Mesenchymal stem cell (in vitro differentiated cells and primary cell): ENCODE data around the gene CALR3.

Experiments used
- DNase-seq: peaks from one replicate; pipeline ENCODE4 v3.0.0-alpha.2; 2013
- H2AFZ ChIP-seq: one replicate; pipeline ENCODE4 v1.6.1; 2013; ENCODE audit warnings: low read depth, mild to moderate bottlenecking, control low read depth, inconsistent platforms, low read length, moderate library complexity
- H2AK5ac ChIP-seq: 2 replicates; pipeline ENCODE4 v1.6.1; 2013; ENCODE audit warnings: low read length, moderate library complexity, mild to moderate bottlenecking, inconsistent platforms; ENCODE audit not compliant: severe bottlenecking
- H2BK120ac ChIP-seq: one replicate; pipeline ENCODE4 v1.6.1; 2013; ENCODE audit warnings: low read depth, mild to moderate bottlenecking, inconsistent platforms, low read length, moderate library complexity
- H2BK12ac ChIP-seq, 2 experiments: one replicate each; pipeline ENCODE4 v1.6.1; 2013; ENCODE audit warnings: inconsistent platforms in 2 of 2, low read length in 2 of 2, mild to moderate bottlenecking in 2 of 2, moderate library complexity in 2 of 2, control low read depth in 1 of 2
- H2BK15ac ChIP-seq: one replicate; pipeline ENCODE4 v1.6.1; 2013; ENCODE audit warnings: mild to moderate bottlenecking, low read depth, inconsistent platforms; ENCODE audit not compliant: poor library complexity, severe bottlenecking
- H2BK5ac ChIP-seq: 2 replicates; pipeline ENCODE4 v1.6.1; 2013; ENCODE audit warnings: low read depth, mild to moderate bottlenecking, low read length, control low read depth, inconsistent platforms; ENCODE audit not compliant: poor library complexity, severe bottlenecking
- H3K14ac ChIP-seq, 2 experiments: one replicate each; pipeline ENCODE4 v1.6.1; 2013; ENCODE audit warnings: inconsistent platforms in 2 of 2, low read length in 2 of 2, control low read depth in 1 of 2, mild to moderate bottlenecking in 1 of 2, moderate library complexity in 1 of 2
- H3K18ac ChIP-seq, 2 experiments: one replicate each; pipeline ENCODE4 v1.6.1; 2013; ENCODE audit warnings: inconsistent platforms in 2 of 2, low read length in 2 of 2, control low read depth in 1 of 2, low read depth in 1 of 2, mild to moderate bottlenecking in 1 of 2
- H3K23ac ChIP-seq, 2 experiments: one replicate each; pipeline ENCODE4 v1.6.1; 2013; ENCODE audit warnings: inconsistent platforms in 2 of 2, low read length in 2 of 2, mild to moderate bottlenecking in 2 of 2, moderate library complexity in 2 of 2, control low read depth in 1 of 2
- H3K27ac ChIP-seq: 2 replicates; pipeline ENCODE4 v1.5.1; 2013; ENCODE audit warnings: mild to moderate bottlenecking, moderate library complexity, low read length, control low read depth, inconsistent platforms; ENCODE audit not compliant: poor library complexity, severe bottlenecking
- H3K27me3 ChIP-seq, 2 experiments: 2 replicates each; pipeline versions ENCODE4 v1.6.1 to v1.7.0; 2013; ENCODE audit warnings: low read length in 2 of 2, mild to moderate bottlenecking in 2 of 2, moderate library complexity in 2 of 2, control low read depth in 1 of 2, inconsistent platforms in 1 of 2; ENCODE audit not compliant: control insufficient read depth in 1 of 2, insufficient read depth in 1 of 2
- H3K36me3 ChIP-seq, 2 experiments: 2 replicates each; pipeline versions ENCODE4 v1.6.1 to v1.7.0; 2013; ENCODE audit warnings: low read length in 2 of 2, control low read depth in 1 of 2, inconsistent platforms in 1 of 2, low read depth in 1 of 2, mild to moderate bottlenecking in 1 of 2; ENCODE audit not compliant: insufficient read depth in 2 of 2, control insufficient read depth in 1 of 2
- H3K4ac ChIP-seq, 2 experiments: one replicate each; pipeline ENCODE4 v1.6.1; 2013; ENCODE audit warnings: inconsistent platforms in 2 of 2, low read length in 2 of 2, mild to moderate bottlenecking in 2 of 2, moderate library complexity in 2 of 2, control low read depth in 1 of 2, low read depth in 1 of 2
- H3K4me1 ChIP-seq: 2 replicates; pipeline ENCODE4 v1.6.1; 2013; ENCODE audit warnings: low read depth, low read length, control low read depth; ENCODE audit not compliant: control insufficient read depth, insufficient read depth
- H3K4me2 ChIP-seq: 2 replicates; pipeline ENCODE4 v1.6.1; 2013; ENCODE audit warnings: low read length, mild to moderate bottlenecking, inconsistent platforms; ENCODE audit not compliant: poor library complexity, severe bottlenecking
- H3K4me3 ChIP-seq, 2 experiments: 2 replicates each; pipeline versions ENCODE4 v1.5.1 to v1.7.0; 2013; ENCODE audit warnings: low read length in 2 of 2, mild to moderate bottlenecking in 2 of 2, control low read depth in 1 of 2, low read depth in 1 of 2; ENCODE audit not compliant: insufficient read depth in 1 of 2
- H3K79me1 ChIP-seq: replicated peaks from 2 replicates; pipeline ENCODE4 v1.6.1; 2013; ENCODE audit warnings: mild to moderate bottlenecking, control low read depth, low read length, inconsistent platforms; ENCODE audit not compliant: poor library complexity, severe bottlenecking
- H3K9ac ChIP-seq: 2 replicates; pipeline ENCODE4 v1.7.0; 2013; ENCODE audit warnings: mild to moderate bottlenecking, low read length, moderate library complexity
- H3K9me3 ChIP-seq: 2 replicates; pipeline ENCODE4 v1.7.0; 2013; ENCODE audit warnings: mild to moderate bottlenecking, low read length; ENCODE audit not compliant: control insufficient read depth
- H4K8ac ChIP-seq: one replicate; pipeline ENCODE4 v1.6.1; 2013; ENCODE audit warnings: inconsistent platforms, mild to moderate bottlenecking, low read length, moderate library complexity
- H4K91ac ChIP-seq: one replicate; pipeline ENCODE4 v1.6.1; 2013; ENCODE audit warnings: mild to moderate bottlenecking, low read length, inconsistent platforms
- WGBS: methylation state at CpG from one replicate; pipeline ENCODE4 v1.1.7; 2013; ENCODE audit warnings: mixed read lengths; 5-methylcytosine and 5-hydroxymethylcytosine counted together

The CALR3 gene

DNA sequence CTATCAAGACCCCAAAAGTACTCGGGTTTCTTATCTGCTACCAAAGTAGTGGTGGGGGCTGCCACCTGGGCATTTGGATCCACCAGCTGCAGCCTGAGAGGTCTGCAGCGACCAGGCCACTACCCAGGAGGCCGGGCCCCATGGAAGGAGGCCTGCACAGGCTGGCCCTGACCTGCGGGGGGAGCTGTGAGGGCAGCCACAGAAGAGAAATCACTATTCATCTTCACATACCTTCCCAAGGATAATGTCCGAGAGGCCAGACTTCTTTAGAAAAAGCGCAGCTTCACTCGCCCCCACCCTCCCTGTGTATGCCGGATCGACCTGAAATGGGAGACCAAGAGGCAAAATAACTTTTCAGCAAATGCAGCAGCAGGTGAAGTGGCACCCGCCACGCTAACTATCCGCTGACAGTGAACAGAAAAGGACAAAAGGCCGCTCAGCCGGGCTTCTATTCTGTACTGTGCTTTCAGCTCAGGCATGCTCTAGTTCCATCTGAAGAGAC, 54.3 kb downstream of the CALR3 start:
- no peak overlapping the region for H3K4me3 ChIP-seq
- H3K27me3 ChIP-seq: no peaks in the 10 kb centered on the region
- H3K36me3 ChIP-seq: peaks cover 27 to 35% of the 10 kb centered on the region in 2 experiments
- WGBS: 88% methylated on average over 13 of the region's 14 CpGs
- no peak overlapping the region for H3K23ac ChIP-seq
- H2BK5ac ChIP-seq: no peak overlapping the region
- H2BK12ac ChIP-seq: no peak overlapping the region
- H2BK120ac ChIP-seq: no peak overlapping the region
- H3K14ac ChIP-seq: no peak overlapping the region
- no peak overlapping the region for H2BK15ac ChIP-seq
- no peaks in the 10 kb centered on the region for H3K9me3 ChIP-seq
- H3K9ac ChIP-seq: no peak overlapping the region
- no peak overlapping the region for H3K4me2 ChIP-seq
- peaks cover 17% of the 10 kb centered on the region for H3K79me1 ChIP-seq
- H2AK5ac ChIP-seq: peak overlapping the region; percentile 57
- H3K27ac ChIP-seq: peak overlapping the region; percentile 67
- H4K91ac ChIP-seq: no peak overlapping the region
- H3K4ac ChIP-seq: peak overlapping the region; percentile 8 to 35
- H3K18ac ChIP-seq: no peak overlapping the region
- H3K4me1 ChIP-seq: peaks cover 43% of the 10 kb centered on the region
- no peak overlapping the region for H4K8ac ChIP-seq
- peak; percentile 28 for DNase-seq
- H2AFZ ChIP-seq: no peak overlapping the region

DNA sequence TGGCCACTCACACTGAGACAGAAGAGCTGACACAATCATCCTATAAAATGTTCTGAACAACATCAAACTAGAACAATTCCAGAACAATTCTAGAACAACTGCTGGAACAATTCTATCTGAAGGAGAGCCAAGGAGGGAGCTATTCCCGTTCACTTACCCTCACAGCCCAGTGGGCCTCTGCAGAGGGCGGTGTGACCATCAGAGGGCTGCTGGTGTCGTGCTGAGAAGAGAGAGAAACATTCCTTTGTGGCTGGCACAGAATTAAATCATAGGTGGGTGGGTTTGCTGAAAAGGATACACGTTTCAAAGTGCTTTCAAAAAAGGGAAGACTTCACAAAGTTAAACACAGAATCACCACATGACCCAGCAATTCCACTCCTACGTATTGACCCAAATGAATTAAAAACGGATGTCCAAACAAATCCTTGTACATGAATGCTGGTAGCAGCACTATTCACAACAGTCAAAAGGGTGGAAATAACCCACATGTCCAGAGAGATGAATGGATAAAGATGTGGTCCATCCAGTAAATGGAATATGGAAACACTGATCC, 59.1 kb downstream of the CALR3 start:
- H4K91ac ChIP-seq: peak overlapping the region; percentile 94
- peak overlapping the region; percentile 66 for H4K8ac ChIP-seq
- peak overlapping the region; percentile 65 for H3K9ac ChIP-seq
- no peak overlapping the region for H3K14ac ChIP-seq
- peak overlapping the region; percentile 98 for H2BK5ac ChIP-seq
- H3K9me3 ChIP-seq: no peaks in the 10 kb centered on the region
- H3K18ac ChIP-seq: peak overlapping the region; percentile 62 to 90
- peak overlapping the region; percentile 81 to 92 for H3K4ac ChIP-seq
- peak overlapping the region; percentile 99 for H3K27ac ChIP-seq
- H3K27me3 ChIP-seq: no peaks in the 10 kb centered on the region
- H2BK12ac ChIP-seq: peak overlapping the region; percentile 83 to 91
- peaks cover 35 to 62% of the 10 kb centered on the region in 2 experiments for H3K36me3 ChIP-seq
- H3K79me1 ChIP-seq: peaks cover 17% of the 10 kb centered on the region
- H2BK15ac ChIP-seq: no peak overlapping the region
- peaks cover 31% of the 10 kb centered on the region for H3K4me1 ChIP-seq
- H2BK120ac ChIP-seq: peak overlapping the region; percentile 69
- H3K23ac ChIP-seq: no peak overlapping the region
- H3K4me3 ChIP-seq: no peak overlapping the region
- DNase-seq: no peak
- 47% methylated on average over 3 of the region's 6 CpGs for WGBS
- no peak overlapping the region for H2AFZ ChIP-seq
- peak overlapping the region; percentile 98 for H2AK5ac ChIP-seq
- no peak overlapping the region for H3K4me2 ChIP-seq

DNA sequence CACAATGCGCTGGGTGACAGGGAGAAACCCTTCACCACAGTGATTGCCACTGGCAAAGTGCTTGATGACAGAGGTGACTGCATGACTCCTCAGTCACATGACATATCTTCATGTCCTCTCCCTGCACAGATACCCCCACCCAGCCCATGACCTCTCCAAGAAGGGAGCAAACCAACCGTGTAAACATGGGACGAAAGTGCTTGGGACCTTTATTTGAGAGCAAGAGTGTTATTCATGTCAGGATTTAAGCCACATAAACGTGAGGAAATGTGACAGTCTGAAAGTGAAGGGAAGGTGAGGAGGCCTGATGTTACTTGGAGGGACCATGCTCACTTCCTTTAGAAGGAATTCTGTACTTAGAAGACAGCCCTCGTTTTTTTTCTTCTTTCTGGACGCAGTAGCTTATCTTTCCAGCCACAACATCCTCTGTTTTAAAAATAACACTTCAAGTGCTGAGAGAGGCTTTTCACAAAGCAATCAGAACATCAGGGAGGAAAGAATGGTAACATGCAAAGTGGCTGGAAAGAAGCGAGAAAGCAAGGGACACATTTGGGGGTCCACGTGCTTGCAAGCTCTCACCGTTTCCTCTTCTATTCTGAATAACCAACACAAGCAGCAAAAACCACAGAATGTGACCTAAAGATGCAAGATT, 59.8 kb downstream of the CALR3 start:
- peaks cover 37 to 68% of the 10 kb centered on the region in 2 experiments for H3K36me3 ChIP-seq
- H3K27ac ChIP-seq: peak overlapping the region; percentile 99
- peaks cover 21% of the 10 kb centered on the region for H3K79me1 ChIP-seq
- H3K23ac ChIP-seq: no peak overlapping the region
- no peaks in the 10 kb centered on the region for H3K9me3 ChIP-seq
- peak overlapping the region in 1 of 2 experiments; percentile 38 for H3K4me3 ChIP-seq
- peak overlapping the region; percentile 96 for H4K8ac ChIP-seq
- H3K4ac ChIP-seq: peak overlapping the region; percentile 81 to 99
- H2BK5ac ChIP-seq: peak overlapping the region; percentile 98
- no peak overlapping the region for H2BK15ac ChIP-seq
- WGBS: 4% methylated on average over 8 of the region's 9 CpGs
- H2BK120ac ChIP-seq: peak overlapping the region; percentile 78
- H4K91ac ChIP-seq: peak overlapping the region; percentile 98
- peak overlapping the region; percentile 91 to 99 for H2BK12ac ChIP-seq
- no peaks in the 10 kb centered on the region for H3K27me3 ChIP-seq
- H2AK5ac ChIP-seq: peak overlapping the region; percentile 98
- peak overlapping the region; percentile 41 for H3K4me2 ChIP-seq
- peak overlapping the region; percentile 65 for H3K9ac ChIP-seq
- H2AFZ ChIP-seq: no peak overlapping the region
- H3K4me1 ChIP-seq: peaks cover 27% of the 10 kb centered on the region
- peak overlapping the region in 1 of 2 experiments; percentile 94 for H3K14ac ChIP-seq
- H3K18ac ChIP-seq: peak overlapping the region; percentile 92 to 97
- peak; percentile 84 for DNase-seq

DNA sequence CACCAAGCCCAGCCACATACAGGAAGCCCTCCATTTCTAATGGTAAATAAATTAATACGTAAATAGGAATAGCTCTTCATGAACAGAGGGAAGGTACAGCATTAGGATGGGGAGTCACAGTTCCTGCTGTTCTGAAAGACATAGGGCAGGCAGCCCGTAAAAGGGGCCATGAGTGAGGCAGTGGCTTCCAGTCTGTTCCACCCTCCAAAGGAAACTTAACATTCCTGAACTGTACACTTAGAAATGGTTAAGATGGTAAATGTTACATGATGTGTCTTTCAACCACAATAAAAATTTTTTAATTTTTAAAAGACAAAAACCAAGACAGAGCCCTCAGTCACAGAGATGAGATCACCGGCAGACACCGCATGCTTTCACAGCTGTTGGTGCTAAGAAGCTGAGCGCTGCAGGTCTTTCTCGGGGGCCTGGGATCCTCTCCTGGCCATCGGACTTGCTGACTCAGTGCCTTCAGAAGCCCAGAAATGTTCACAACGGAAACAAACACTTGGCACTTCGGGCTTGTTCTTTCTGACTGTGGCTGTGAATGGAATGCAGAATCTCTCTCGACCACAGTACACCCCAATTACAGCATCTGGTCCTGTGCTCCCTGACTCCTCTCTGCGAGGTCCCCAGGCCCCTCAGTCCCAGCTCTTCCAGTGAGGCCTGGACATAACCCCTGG, 60.6 kb downstream of the CALR3 start:
- Histone ChIP-seq H3K4me3 (peak overlapping the region in 1 of 2 experiments; percentile 38), H3K4me2 (no peak overlapping the region), H2BK5ac (peak overlapping the region; percentile 98), H3K9me3 (no peaks in the 10 kb centered on the region), H3K14ac (no peak overlapping the region), H3K4me1 (peaks cover 24% of the 10 kb centered on the region), H4K91ac (peak overlapping the region; percentile 98), H4K8ac (peak overlapping the region; percentile 96), H2BK120ac (no peak overlapping the region), H2AK5ac (peak overlapping the region; percentile 98), H3K18ac (peak overlapping the region; percentile 92 to 97), H3K23ac (no peak overlapping the region), H3K9ac (peak overlapping the region; percentile 78), H2AFZ (no peak overlapping the region), H3K27ac (peak overlapping the region; percentile 99), H3K36me3 (peaks cover 37 to 67% of the 10 kb centered on the region in 2 experiments), H2BK15ac (peak overlapping the region; percentile 5), H3K79me1 (peaks cover 20% of the 10 kb centered on the region), H3K27me3 (no peaks in the 10 kb centered on the region), H3K4ac (peak overlapping the region; percentile 85 to 99), H2BK12ac (peak overlapping the region; percentile 65 to 67)
- DNase-seq: peak; percentile 99
- under 1% methylated on average over 11 of the region's 11 CpGs for WGBS
